ENCODE measurements around the gene LAMC1. TPM values are rescaled to one million over a fixed set of nuclear protein-coding genes. Genes with fewer than 3 reads are reported as not detected.

The LAMC1 gene
- total RNA-seq, 1 experiment from 2014 or later, result 132 TPM

GRCh38 chr1:183021405-183022201 lies 1.6 kb upstream of the LAMC1 start:
- DNase-seq (ENCODE audit: low read depth), result no peak

- peak; percentile 95 for DNase-seq (ENCODE audit: low read depth)
Measured at GRCh38 chr1:183022202-183023145, 746 bp upstream of the LAMC1 start.

- DNase-seq (ENCODE audit: low read depth), result peak; percentile 42
Measured at GRCh38 chr1:183023601-183024316, 539 bp downstream of the LAMC1 start.

GRCh38 chr1:183024317-183025009 lies 1.2 kb downstream of the LAMC1 start:
- no peak for DNase-seq (ENCODE audit: low read depth)

GRCh38 chr1:183025010-183025337 lies 1.8 kb downstream of the LAMC1 start:
- no peak for DNase-seq (ENCODE audit: low read depth)

GRCh38 chr1:183025782-183026774 lies 2.9 kb downstream of the LAMC1 start:
- no peak for DNase-seq (ENCODE audit: low read depth)

GRCh38 chr1:183027031-183027430 lies 3.8 kb downstream of the LAMC1 start:
- no peak for DNase-seq (ENCODE audit: low read depth)

- DNase-seq (ENCODE audit: low read depth), result no peak
Measured at GRCh38 chr1:183027791-183028190, 4.6 kb downstream of the LAMC1 start.

- DNase-seq (ENCODE audit: low read depth), result peak; percentile 62
Measured at GRCh38 chr1:183029591-183030000, 6.4 kb downstream of the LAMC1 start.

GRCh38 chr1:183030053-183030452 lies 6.8 kb downstream of the LAMC1 start:
- peak; percentile 44 for DNase-seq (ENCODE audit: low read depth)

GRCh38 chr1:183032122-183032921 lies 9.1 kb downstream of the LAMC1 start:
- peak; percentile 44 for DNase-seq (ENCODE audit: low read depth)

- no peak for DNase-seq (ENCODE audit: low read depth)
Measured at GRCh38 chr1:183033205-183033604, 10.0 kb downstream of the LAMC1 start.

- DNase-seq (ENCODE audit: low read depth), result no peak
Measured at GRCh38 chr1:183034682-183035081, 11.5 kb downstream of the LAMC1 start.

GRCh38 chr1:183038333-183038866 lies 15.2 kb downstream of the LAMC1 start:
- DNase-seq (ENCODE audit: low read depth), result no peak

GRCh38 chr1:183038913-183039312 lies 15.7 kb downstream of the LAMC1 start:
- no peak for DNase-seq (ENCODE audit: low read depth)

GRCh38 chr1:183039330-183039729 lies 16.1 kb downstream of the LAMC1 start:
- DNase-seq (ENCODE audit: low read depth), result no peak

- peak; percentile 94 for DNase-seq (ENCODE audit: low read depth)
Measured at GRCh38 chr1:183039985-183040447, 16.8 kb downstream of the LAMC1 start.

- DNase-seq (ENCODE audit: low read depth), result no peak
Measured at GRCh38 chr1:183040547-183040971, 17.3 kb downstream of the LAMC1 start.

- no peak for DNase-seq (ENCODE audit: low read depth)
Measured at GRCh38 chr1:183043254-183043653, 20.0 kb downstream of the LAMC1 start.
